ENCODE measurements around the gene CNTNAP2.
"Not testable (repeated sequence)": the region's sequence is repeated elsewhere in the genome, so short reads cannot be mapped to it uniquely, and the experiment has no call there.

Gene CNTNAP2

GRCh38 chr7:148318102-148318811, 2201.7 kb downstream of the CNTNAP2 start:
- DNase-seq (ENCODE audit: low read depth) = no peak

GRCh38 chr7:148318838-148319237, 2202.2 kb downstream of the CNTNAP2 start:
- no peak for DNase-seq (ENCODE audit: low read depth)

GRCh38 chr7:148319316-148319808, 2202.8 kb downstream of the CNTNAP2 start:
- DNase-seq (ENCODE audit: low read depth) = no peak

- no peak for DNase-seq (ENCODE audit: low read depth)
Measured at GRCh38 chr7:148325208-148325607, 2208.6 kb downstream of the CNTNAP2 start.

- DNase-seq (ENCODE audit: low read depth) = peak; percentile 5
Measured at GRCh38 chr7:148327379-148327778, 2210.8 kb downstream of the CNTNAP2 start.

GRCh38 chr7:148328906-148329305, 2212.3 kb downstream of the CNTNAP2 start:
- no peak for DNase-seq (ENCODE audit: low read depth)

- DNase-seq (ENCODE audit: low read depth) = no peak
Measured at GRCh38 chr7:148330124-148330818, 2213.7 kb downstream of the CNTNAP2 start.

- no peak for DNase-seq (ENCODE audit: low read depth)
Measured at GRCh38 chr7:148330822-148331221, 2214.2 kb downstream of the CNTNAP2 start.

- DNase-seq (ENCODE audit: low read depth) = not testable (repeated sequence)
Measured at GRCh38 chr7:148331456-148331855, 2214.9 kb downstream of the CNTNAP2 start.

- no peak for DNase-seq (ENCODE audit: low read depth)
Measured at GRCh38 chr7:148332191-148333186, 2215.9 kb downstream of the CNTNAP2 start.

- DNase-seq (ENCODE audit: low read depth) = no peak
Measured at GRCh38 chr7:148334441-148334956, 2217.9 kb downstream of the CNTNAP2 start.

GRCh38 chr7:148334959-148335577, 2218.5 kb downstream of the CNTNAP2 start:
- DNase-seq (ENCODE audit: low read depth) = peak; percentile 33

GRCh38 chr7:148335790-148336189, 2219.2 kb downstream of the CNTNAP2 start:
- DNase-seq (ENCODE audit: low read depth) = no peak

- no peak for DNase-seq (ENCODE audit: low read depth)
Measured at GRCh38 chr7:148336411-148336810, 2219.8 kb downstream of the CNTNAP2 start.

GRCh38 chr7:148337246-148337965, 2220.8 kb downstream of the CNTNAP2 start:
- no peak for DNase-seq (ENCODE audit: low read depth)

GRCh38 chr7:148337995-148338747, 2221.6 kb downstream of the CNTNAP2 start:
- no peak for DNase-seq (ENCODE audit: low read depth)

GRCh38 chr7:148340438-148341280, 2224.1 kb downstream of the CNTNAP2 start:
- DNase-seq (ENCODE audit: low read depth) = no peak

- no peak for DNase-seq (ENCODE audit: low read depth)
Measured at GRCh38 chr7:148344406-148344805, 2227.8 kb downstream of the CNTNAP2 start.

GRCh38 chr7:148347981-148348380, 2231.4 kb downstream of the CNTNAP2 start:
- no peak for DNase-seq (ENCODE audit: low read depth)

Data from iris pigment epithelial cell (primary cell).